GM12873 (cell line): ENCODE measurements around the gene ARMC7.

Experiments
- TF ChIP-seq, protein P1 (sequence below): IDR thresholded peaks from 2 replicates; pipeline ENCODE4 v1.5.1; 2012; ENCODE audit warnings: low read depth, mild to moderate bottlenecking, moderate library complexity, low read length, control low read depth; ENCODE audit not compliant: insufficient read depth; ENCODE audit errors: missing control alignments

Gene ARMC7

DNA sequence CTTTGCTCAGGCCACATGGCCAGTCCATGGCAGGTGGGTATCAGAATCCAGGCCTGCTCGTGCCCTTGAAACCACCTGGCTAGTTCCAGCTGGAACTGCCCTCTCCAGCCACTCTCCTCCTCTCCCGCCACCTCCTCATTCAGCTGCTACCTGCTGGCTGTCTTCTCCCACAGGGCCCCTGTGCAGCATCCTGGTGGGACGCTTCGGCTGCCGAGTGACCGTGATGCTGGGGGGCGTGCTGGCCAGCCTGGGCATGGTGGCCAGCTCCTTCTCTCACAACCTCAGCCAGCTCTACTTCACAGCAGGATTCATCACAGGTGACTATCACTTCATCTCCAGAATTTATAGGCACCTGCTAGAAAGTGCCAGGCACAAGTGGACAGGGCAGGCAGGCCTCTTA is 11.9 kb upstream of the ARMC7 start:
- TF ChIP-seq, protein P1, sequence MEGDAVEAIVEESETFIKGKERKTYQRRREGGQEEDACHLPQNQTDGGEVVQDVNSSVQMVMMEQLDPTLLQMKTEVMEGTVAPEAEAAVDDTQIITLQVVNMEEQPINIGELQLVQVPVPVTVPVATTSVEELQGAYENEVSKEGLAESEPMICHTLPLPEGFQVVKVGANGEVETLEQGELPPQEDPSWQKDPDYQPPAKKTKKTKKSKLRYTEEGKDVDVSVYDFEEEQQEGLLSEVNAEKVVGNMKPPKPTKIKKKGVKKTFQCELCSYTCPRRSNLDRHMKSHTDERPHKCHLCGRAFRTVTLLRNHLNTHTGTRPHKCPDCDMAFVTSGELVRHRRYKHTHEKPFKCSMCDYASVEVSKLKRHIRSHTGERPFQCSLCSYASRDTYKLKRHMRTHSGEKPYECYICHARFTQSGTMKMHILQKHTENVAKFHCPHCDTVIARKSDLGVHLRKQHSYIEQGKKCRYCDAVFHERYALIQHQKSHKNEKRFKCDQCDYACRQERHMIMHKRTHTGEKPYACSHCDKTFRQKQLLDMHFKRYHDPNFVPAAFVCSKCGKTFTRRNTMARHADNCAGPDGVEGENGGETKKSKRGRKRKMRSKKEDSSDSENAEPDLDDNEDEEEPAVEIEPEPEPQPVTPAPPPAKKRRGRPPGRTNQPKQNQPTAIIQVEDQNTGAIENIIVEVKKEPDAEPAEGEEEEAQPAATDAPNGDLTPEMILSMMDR = no peak

GRCh38 chr17:75098861-75099260 is 10.9 kb upstream of the ARMC7 start:
- TF ChIP-seq, protein P1 = no peak

DNA sequence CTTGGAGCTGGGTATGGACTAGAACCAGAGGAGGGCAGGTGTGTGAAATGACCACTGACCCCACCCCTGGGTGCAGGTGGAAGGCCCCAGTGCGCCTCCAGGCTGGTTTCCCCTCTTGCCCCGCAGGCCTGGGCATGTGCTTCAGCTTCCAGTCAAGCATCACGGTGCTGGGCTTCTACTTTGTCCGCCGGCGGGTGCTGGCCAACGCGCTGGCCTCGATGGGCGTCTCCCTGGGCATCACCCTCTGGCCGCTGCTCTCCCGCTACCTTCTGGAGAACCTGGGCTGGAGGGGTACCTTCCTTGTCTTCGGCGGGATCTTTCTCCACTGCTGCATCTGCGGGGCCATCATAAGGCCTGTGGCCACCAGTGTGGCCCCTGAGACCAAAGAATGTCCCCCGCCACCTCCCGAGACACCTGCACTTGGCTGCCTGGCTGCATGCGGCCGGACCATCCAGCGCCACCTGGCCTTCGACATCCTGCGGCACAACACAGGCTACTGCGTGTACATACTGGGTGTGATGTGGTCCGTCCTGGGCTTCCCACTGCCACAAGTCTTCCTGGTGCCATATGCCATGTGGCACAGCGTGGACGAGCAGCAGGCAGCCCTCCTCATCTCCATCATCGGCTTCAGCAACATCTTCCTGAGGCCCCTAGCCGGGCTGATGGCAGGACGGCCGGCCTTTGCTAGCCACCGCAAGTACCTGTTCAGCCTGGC is 9.7 kb upstream of the ARMC7 start:
- TF ChIP-seq, protein P1 = no peak

DNA sequence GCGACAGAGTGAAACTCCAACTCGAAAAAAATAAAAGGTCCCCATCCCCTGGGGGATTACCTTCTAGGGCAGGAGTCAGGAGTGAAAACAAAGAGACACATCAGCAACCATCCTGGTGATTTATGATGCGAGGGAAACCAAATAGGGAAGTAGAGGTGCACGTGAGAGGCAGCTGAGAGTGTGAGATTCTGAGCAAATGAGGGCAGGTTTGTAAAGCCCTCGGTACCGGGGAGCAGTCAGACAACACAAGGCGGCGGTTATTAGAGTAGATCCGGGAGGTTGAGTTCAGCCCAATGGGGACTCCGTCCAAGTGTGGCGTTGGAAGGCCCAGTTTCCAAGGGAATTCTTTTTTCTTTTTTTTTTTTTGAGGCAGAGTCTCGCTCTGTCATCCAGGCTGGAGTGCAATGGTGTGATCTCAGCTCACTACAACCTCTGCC is 7.4 kb upstream of the ARMC7 start:
- TF ChIP-seq, protein P1 = no peak

DNA sequence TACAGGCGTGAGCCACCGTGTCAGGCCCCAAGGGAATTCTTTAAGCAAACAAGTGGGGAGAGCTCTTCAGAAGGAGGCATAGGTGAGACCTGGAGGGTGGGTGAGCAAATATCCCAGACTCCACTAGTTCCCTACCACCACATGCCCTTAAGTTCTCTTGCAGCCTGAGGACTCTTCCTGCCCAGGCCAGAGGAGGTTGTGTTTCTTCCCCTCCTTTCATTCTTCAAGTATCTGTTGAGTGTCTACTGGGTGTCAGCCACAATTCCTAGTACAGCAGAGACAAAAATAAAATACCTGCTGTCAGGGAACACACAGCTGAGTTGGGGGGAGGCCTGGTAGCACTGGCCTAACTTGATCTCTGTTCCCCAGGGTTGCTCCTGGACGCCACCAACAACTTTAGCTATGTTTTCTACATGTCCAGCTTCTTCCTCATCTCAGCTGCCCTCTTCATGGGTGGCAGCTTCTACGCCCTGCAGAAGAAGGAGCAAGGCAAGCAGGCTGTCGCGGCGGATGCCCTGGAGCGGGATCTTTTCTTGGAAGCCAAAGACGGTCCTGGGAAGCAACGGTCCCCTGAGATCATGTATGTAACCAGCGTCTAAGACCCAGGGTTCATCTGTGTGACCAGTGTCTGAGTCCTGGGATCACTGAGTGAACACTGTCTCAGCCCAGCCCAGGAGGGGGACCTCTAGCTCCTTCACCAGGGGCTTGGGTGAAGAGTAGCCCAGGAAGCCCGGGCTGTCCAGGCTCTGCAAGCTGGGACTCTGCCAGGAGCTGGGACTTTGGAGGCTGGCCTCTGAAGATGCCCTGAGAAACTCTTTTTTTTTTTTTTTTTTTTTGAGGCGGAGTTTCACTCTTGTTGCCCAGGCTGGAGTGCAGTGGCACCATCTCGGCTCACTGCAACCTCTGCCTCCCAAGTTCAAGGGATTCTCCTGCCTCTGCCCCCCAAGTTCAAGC is 5.9 kb upstream of the ARMC7 start:
- TF ChIP-seq, protein P1 = no peak

DNA sequence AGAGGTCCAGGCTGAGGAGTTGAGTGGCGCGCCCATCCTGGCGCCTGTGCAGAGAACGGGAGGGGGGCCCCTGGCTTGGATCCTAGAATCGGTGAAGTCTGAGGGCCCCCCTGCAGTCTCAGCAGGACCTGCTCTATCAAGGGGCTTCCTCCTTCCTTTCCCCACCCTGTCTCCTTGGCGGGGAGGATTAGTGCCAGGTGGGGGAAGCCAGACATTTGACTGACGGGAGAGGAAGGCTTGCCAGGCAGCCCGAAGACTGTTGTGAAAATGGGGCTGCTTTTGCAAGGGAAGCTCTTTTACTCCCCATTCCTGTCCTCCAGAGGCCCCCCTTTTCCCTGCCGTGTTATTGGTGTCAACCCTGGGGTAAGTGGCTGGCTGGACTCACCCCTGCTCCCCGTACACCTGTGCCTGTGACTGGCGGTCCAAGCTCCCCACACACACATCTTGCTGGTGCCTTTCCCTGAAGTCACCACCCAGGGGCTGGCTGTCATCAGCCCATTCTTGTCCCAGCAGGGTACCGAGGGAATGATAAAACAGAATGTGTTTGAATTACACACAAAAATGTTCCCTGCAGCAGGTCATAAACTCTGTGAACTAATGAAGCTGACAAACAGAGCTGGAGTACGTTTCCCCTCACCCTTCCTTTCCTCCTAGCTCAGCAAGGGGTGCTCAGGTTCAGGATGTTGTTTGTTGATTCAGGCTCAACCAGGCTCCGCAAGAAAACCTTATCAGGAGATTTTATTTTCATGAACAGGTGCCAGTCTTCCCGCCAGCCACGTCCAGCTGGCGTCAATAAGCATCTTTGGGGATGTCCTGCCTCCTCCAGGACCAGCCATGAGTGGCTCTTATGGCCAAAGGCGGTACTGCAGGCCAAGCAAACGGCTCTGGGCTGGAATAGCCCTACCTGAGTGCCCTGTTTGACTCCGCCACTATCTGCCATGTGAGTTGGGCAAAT is 4.4 kb upstream of the ARMC7 start:
- TF ChIP-seq, protein P1 = peak; percentile 83
